Heart left ventricle (tissue), 16 donors: ENCODE data around the gene TNFAIP2. TPM values are rescaled to one million over a fixed set of nuclear protein-coding genes. Genes with fewer than 3 reads are reported as not detected.

Source experiments
- ATAC-seq, 4 donors: fragments of 200-7000 bp; cut with Tn5 transposase; one replicate each; pipeline ENCODE4 v1.9.1; 2020 to 2022; ENCODE audit warnings: moderate library complexity in 4 of 4, mild to moderate bottlenecking in 3 of 4, moderate number of reproducible peaks in 1 of 4
- DNase-seq, 5 donors: peaks; one replicate each; pipeline ENCODE4 v3.0.0-alpha.2; 2020
- H3K27ac ChIP-seq, 12 donors: fragments of 200-600 bp; sonication (generic) in 4 of 12; one replicate each; pipeline versions ENCODE4 v1.5.0 to v1.8.0; 2016 to 2022; ENCODE audit warnings: mild to moderate bottlenecking in 2 of 12
- H3K27me3 ChIP-seq, 9 donors: fragments of 200-600 bp; sonication (generic) in 2 of 9; one replicate each; pipeline versions ENCODE4 v1.5.1 to v1.8.0; 2016 to 2022; ENCODE audit warnings: mild to moderate bottlenecking in 3 of 9
- H3K36me3 ChIP-seq, 9 donors: fragments of 200-600 bp; sonication (generic) in 2 of 9; one replicate each; pipeline versions ENCODE4 v1.5.0 to v1.8.0; 2018 to 2022; ENCODE audit warnings: mild to moderate bottlenecking in 2 of 9
- H3K4me1 ChIP-seq, 12 donors: fragments of 200-600 bp; sonication (generic) in 4 of 12; one replicate each; pipeline versions ENCODE4 v1.5.0 to v1.8.0; 2016 to 2022; ENCODE audit warnings: mild to moderate bottlenecking in 3 of 12
- H3K4me3 ChIP-seq, 12 donors: fragments of 200-600 bp; sonication (generic) in 4 of 12; one replicate each; pipeline versions ENCODE4 v1.5.0 to v1.8.0; 2017 to 2022; ENCODE audit warnings: mild to moderate bottlenecking in 9 of 12, moderate library complexity in 4 of 12
- H3K9me3 ChIP-seq, 12 donors: fragments of 200-600 bp; sonication (generic) in 4 of 12; one replicate each; pipeline versions ENCODE4 v1.5.0 to v1.8.0; 2016 to 2022; ENCODE audit warnings: mild to moderate bottlenecking in 1 of 12
- POLR2A ChIP-seq, 2 donors: fragments of 450-650 bp; IDR thresholded peaks; one replicate each; pipeline ENCODE4 v1.6.1; 2017; ENCODE audit warnings: antibody characterized with exemption in 2 of 2, mild to moderate bottlenecking in 2 of 2, moderate library complexity in 2 of 2
- WGBS, 4 donors: extraction: QIAGEN DNeasy Blood & Tissue Kit in 2 of 4; methylation state at CpG; one replicate each; pipeline versions ENCODE4 v1.1.5 to v1.1.7; 2013 to 2018; 5-methylcytosine and 5-hydroxymethylcytosine counted together
- intact Hi-C, 10 donors: fragments of 100-400 bp; cut with DNase I; formaldehyde crosslinking; loops; one replicate each; pipeline versions ENCODE4 v1.11.1 to v1.14.2; 2022
- polyA plus RNA-seq, 2 donors: library from polyadenylated mRNA; stranded (reverse); fragments of 200-250 nt; gene quantifications; one replicate each; pipeline ENCODE4 v1.2.3, GENCODE V29; 2013
- total RNA-seq, 9 donors: library from RNA; depleted of rRNA in 2 of 9; stranded (reverse); fragments of >200 nt in 2 of 9; fragmentation: NEBNext Ultra II Directional in 3 of 9; extraction: Animal tissue kit (Norgen Biotek cat#: 25700) in 3 of 9; gene quantifications; one replicate each; pipeline versions ENCODE4 v1.1.0 to v1.2.4, GENCODE V29; 2016 to 2023
- TF ChIP-seq, protein P1 (sequence below), 12 donors: fragments of 200-600 bp; sonication (generic) in 4 of 12; IDR thresholded peaks; one replicate each; pipeline versions ENCODE4 v1.5.0 to v1.8.0; 2018 to 2022; ENCODE audit warnings: antibody characterized with exemption in 12 of 12, mild to moderate bottlenecking in 5 of 12
- donor health status: ischemic (EF 13 %, LVEDD 7.1; RV severe dilation, severe dysfunction).
- donor health status: healthy with polysubstance abuse.
- donor health status: DM: no; HTN: yes; CAD: no.
- donor health status: DM: no; HTN: no; CAD: no.
- donor health status: ischemic (EF 25% LVEDD 6.9; RV normal size, moderate dysfunction).
- donor health status: ischemic (EF 25% LVEDD 5.7; RV mildly dilated, moderate dysfunction).
- donor health status: healthy.
- donor health status: DM: yes; HTN: yes; CAD: no.
- donor health status: ischemic (EF 35%, LVEDD 5.7; RV mildly dilated, moderate dysfunction).
- donor health status: nonischemic (EF 11% LVEDD 7.7; RV severe dilation, severe dysfunction).
- donor health status: DM: yes; HTN: yes; CAD: no.
- donor health status: PGD.
- donor health status: ischemic (EF 29% LVEDD 5.4; RV normal size, mild dysfunction).
- donor health status: nonischemic (EF 23%, LVEDD 6.1; RV moderate dilation, normal function).

TNFAIP2 gene
- total and polyA plus RNA-seq, 11 donors: 22.0 to 253 (median 33.5) TPM

GRCh38 chr14:103124501-103125001, 1.3 kb downstream of the TNFAIP2 start:
- intact Hi-C loops: loop anchor here in 2 of 10 donors (5.0 kb wide), 2 partner anchors 63 to 168 kb away; no protein-coding TSS in a partner anchor
- peaks cover 3 to 86% (median 70%) of the 10 kb centered on the region in 12 donors for H3K4me1 ChIP-seq
- no peaks in the 10 kb centered on the region for H3K9me3 ChIP-seq
- TF ChIP-seq, protein P1, sequence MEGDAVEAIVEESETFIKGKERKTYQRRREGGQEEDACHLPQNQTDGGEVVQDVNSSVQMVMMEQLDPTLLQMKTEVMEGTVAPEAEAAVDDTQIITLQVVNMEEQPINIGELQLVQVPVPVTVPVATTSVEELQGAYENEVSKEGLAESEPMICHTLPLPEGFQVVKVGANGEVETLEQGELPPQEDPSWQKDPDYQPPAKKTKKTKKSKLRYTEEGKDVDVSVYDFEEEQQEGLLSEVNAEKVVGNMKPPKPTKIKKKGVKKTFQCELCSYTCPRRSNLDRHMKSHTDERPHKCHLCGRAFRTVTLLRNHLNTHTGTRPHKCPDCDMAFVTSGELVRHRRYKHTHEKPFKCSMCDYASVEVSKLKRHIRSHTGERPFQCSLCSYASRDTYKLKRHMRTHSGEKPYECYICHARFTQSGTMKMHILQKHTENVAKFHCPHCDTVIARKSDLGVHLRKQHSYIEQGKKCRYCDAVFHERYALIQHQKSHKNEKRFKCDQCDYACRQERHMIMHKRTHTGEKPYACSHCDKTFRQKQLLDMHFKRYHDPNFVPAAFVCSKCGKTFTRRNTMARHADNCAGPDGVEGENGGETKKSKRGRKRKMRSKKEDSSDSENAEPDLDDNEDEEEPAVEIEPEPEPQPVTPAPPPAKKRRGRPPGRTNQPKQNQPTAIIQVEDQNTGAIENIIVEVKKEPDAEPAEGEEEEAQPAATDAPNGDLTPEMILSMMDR (IDR thresholded peaks at IDR 0.05): no peak
- no peak for TF ChIP-seq POLR2A (IDR thresholded peaks at IDR 0.05)
- WGBS, 4 donors: 72 to 100% (median 87%) methylated on average over 2 to 5 of the region's 5 CpGs
- DNase-seq (peak in 2 of 5 donors; percentile 25 to 59), ATAC-seq (no peak)
- H3K4me3 ChIP-seq: peak overlapping the region in 11 of 12 donors; percentile 62 to 94 (median 74)
- H3K27me3 ChIP-seq: no peaks in the 10 kb centered on the region
- peaks cover 0 to 37% (median 0%) of the 10 kb centered on the region in 9 donors for H3K36me3 ChIP-seq
- H3K27ac ChIP-seq: peak overlapping the region in 4 of 12 donors; percentile 91 to 98 (median 94)

GRCh38 chr14:103125098-103126070, 2.1 kb downstream of the TNFAIP2 start:
- Histone ChIP-seq H3K4me1 (peaks cover 3 to 86% (median 72%) of the 10 kb centered on the region in 12 donors), H3K4me3 (peak overlapping the region in 6 of 12 donors; percentile 66 to 94 (median 76)), H3K36me3 (peaks cover 0 to 45% (median 6%) of the 10 kb centered on the region in 9 donors), H3K27ac (no peak overlapping the region), H3K27me3 (no peaks in the 10 kb centered on the region), H3K9me3 (no peaks in the 10 kb centered on the region)
- intact Hi-C loops: loop anchor here in 1 of 10 donors (5.0 kb wide), 1 partner anchor 167 kb away; no protein-coding TSS in a partner anchor
- ATAC-seq (no peak), DNase-seq (peak in 4 of 5 donors; percentile 16 to 49 (median 27))
- TF ChIP-seq, protein P1 (IDR thresholded peaks at IDR 0.05): no peak
- TF ChIP-seq POLR2A (IDR thresholded peaks at IDR 0.05): no peak
- 77 to 86% (median 83%) methylated on average over 10 to 13 of the region's 13 CpGs for whole genome bisulfite sequencing, 4 donors

DNA sequence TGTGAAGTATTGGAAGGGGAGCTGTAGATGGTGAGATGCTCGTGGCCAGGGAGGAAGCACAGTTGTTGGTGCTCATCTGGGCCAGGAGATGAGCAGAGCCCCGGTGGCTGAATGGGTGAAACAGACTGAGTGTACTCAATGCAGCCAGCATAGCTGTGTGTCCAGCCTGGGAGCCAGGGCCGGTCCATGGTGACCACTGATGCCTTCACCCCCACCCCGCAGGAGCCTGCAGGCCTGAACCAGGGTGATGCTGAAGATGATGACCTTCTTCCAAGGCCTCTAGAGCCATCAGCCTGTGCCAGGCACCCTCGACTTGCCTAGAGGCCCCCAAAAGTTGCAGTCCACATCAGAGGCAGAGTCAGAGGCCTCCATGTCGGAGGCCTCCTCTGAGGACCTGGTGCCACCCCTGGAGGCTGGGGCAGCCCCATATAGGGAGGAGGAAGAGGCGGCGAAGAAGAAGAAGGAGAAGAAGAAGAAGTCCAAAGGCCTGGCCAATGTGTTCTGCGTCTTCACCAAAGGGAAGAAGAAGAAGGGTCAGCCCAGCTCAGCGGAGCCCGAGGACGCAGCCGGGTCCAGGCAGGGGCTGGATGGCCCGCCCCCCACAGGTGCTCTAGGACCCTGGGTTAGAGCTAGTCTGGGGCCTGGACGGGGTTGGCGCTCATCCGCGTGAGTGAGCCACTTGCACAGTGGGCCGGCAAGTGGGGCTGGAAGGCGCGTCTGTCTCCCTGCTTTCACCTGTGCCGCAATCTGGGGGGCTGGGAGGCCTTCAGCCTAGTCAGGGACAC, 3.0 kb downstream of the TNFAIP2 start:
- peak in 4 of 5 donors; percentile 18 to 38 (median 26) for DNase-seq
- H3K4me1 ChIP-seq: peaks cover 3 to 84% (median 67%) of the 10 kb centered on the region in 12 donors
- peak overlapping the region in 2 of 12 donors; percentile 17 to 35 for H3K27ac ChIP-seq

More for the DNA sequence above, 3.0 kb downstream of the TNFAIP2 start:
- H3K4me3 ChIP-seq: peak overlapping the region in 9 of 12 donors; percentile 19 to 74 (median 39)
- no peaks in the 10 kb centered on the region for H3K27me3 ChIP-seq
- ATAC-seq: no peak
- H3K36me3 ChIP-seq: peaks cover 0 to 54% (median 13%) of the 10 kb centered on the region in 9 donors
- intact Hi-C loops: loop anchor here in 1 of 10 donors (5.0 kb wide), 1 partner anchor 166 kb away; no protein-coding TSS in a partner anchor
- no peaks in the 10 kb centered on the region for H3K9me3 ChIP-seq
- no peak for TF ChIP-seq POLR2A (IDR thresholded peaks at IDR 0.05)
- TF ChIP-seq, protein P1 (IDR thresholded peaks at IDR 0.05): no peak
- WGBS, 4 donors: 66 to 77% (median 75%) methylated on average over 19 to 22 of the region's 22 CpGs
